Thoracic aorta (tissue), 2 donors: ENCODE results near the gene B3GNT7. TPM values are rescaled to one million over a fixed set of nuclear protein-coding genes. Genes with fewer than 3 reads are reported as not detected.

Experiments used
- ATAC-seq: fragments of 150-250 bp; one replicate; pipeline ENCODE4 v1.8.0; 2017; ENCODE audit warnings: low read depth; ENCODE audit not compliant: insufficient number of reproducible peaks, low FRiP score
- DNase-seq: peaks from one replicate; pipeline ENCODE4 v3.0.0-alpha.2; 2020; ENCODE audit warnings: low spot score
- H3K27ac ChIP-seq, 2 donors: fragments of 200-600 bp; sonication (generic); 1 replicate in 1 of 2; 2 replicates in 1 of 2; pipeline ENCODE4 v1.5.1; 2016; ENCODE audit warnings: mild to moderate bottlenecking in 2 of 2, moderate library complexity in 2 of 2
- H3K27me3 ChIP-seq: fragments of 200-600 bp; sonication (generic); replicated peaks from 2 replicates; pipeline ENCODE4 v1.6.0; 2016; ENCODE audit warnings: mild to moderate bottlenecking; ENCODE audit not compliant: insufficient read depth
- H3K36me3 ChIP-seq: fragments of 200-600 bp; sonication (generic); one replicate; pipeline ENCODE4 v1.5.1; 2016
- H3K4me1 ChIP-seq, 2 donors: fragments of 200-600 bp; sonication (generic); 1 replicate in 1 of 2; 2 replicates in 1 of 2; pipeline versions ENCODE4 v1.5.1 to v1.6.0; 2016; ENCODE audit warnings: low read depth in 2 of 2, mild to moderate bottlenecking in 1 of 2; ENCODE audit not compliant: control insufficient read depth in 1 of 2
- H3K4me3 ChIP-seq: fragments of 200-600 bp; sonication (generic); 2 replicates; pipeline ENCODE4 v1.5.1; 2016; ENCODE audit warnings: mild to moderate bottlenecking
- H3K9me3 ChIP-seq: fragments of 200-600 bp; sonication (generic); 2 replicates; pipeline ENCODE4 v1.5.1; 2016
- CTCF ChIP-seq: fragments of 200-600 bp; sonication (generic); IDR thresholded peaks from one replicate; pipeline ENCODE4 v1.5.1; 2019; ENCODE audit warnings: antibody characterized with exemption
- total RNA-seq, 2 donors: library from RNA; depleted of rRNA; stranded (reverse); fragments of >200 nt; gene quantifications; one replicate each; pipeline versions ENCODE4 v1.1.0 to v1.2.3, GENCODE V29; 2016

The B3GNT7 gene
- total RNA-seq, 2 donors from 2014 or later: 11.4 to 17.5 TPM

- Histone ChIP-seq H3K4me1 (peaks cover 0 to 13% of the 10 kb centered on the region in 2 donors), H3K9me3 (no peaks in the 10 kb centered on the region), H3K27me3 (no peaks in the 10 kb centered on the region), H3K27ac (no peak overlapping the region), H3K36me3 (no peaks in the 10 kb centered on the region), H3K4me3 (no peak overlapping the region)
- no peak for TF ChIP-seq CTCF
- ATAC-seq (no peak), DNase-seq (no peak)
These were observed 25.7 kb upstream of the B3GNT7 start for GRCh38 chr2:231369580-231370428.

GRCh38 chr2:231370429-231370748 is 25.1 kb upstream of the B3GNT7 start:
- ATAC-seq (no peak), DNase-seq (no peak)
- no peaks in the 10 kb centered on the region for H3K36me3 ChIP-seq
- H3K9me3 ChIP-seq: no peaks in the 10 kb centered on the region
- H3K4me1 ChIP-seq: peaks cover 0 to 7% of the 10 kb centered on the region in 2 donors
- H3K27me3 ChIP-seq: no peaks in the 10 kb centered on the region
- H3K4me3 ChIP-seq: no peak overlapping the region
- no peak for TF ChIP-seq CTCF
- no peak overlapping the region for H3K27ac ChIP-seq

GRCh38 chr2:231370749-231371429 is 24.6 kb upstream of the B3GNT7 start:
- Histone ChIP-seq H3K27ac (no peak overlapping the region), H3K4me1 (peaks cover 0 to 5% of the 10 kb centered on the region in 2 donors), H3K9me3 (no peaks in the 10 kb centered on the region), H3K27me3 (no peaks in the 10 kb centered on the region), H3K4me3 (no peak overlapping the region), H3K36me3 (no peaks in the 10 kb centered on the region)
- DNase-seq (no peak), ATAC-seq (no peak)
- no peak for TF ChIP-seq CTCF

- no peak for TF ChIP-seq CTCF
- no peak for DNase-seq
- ATAC-seq: no peak
- Histone ChIP-seq H3K4me3 (no peak overlapping the region), H3K27ac (no peak overlapping the region), H3K36me3 (no peaks in the 10 kb centered on the region), H3K27me3 (no peaks in the 10 kb centered on the region), H3K9me3 (no peaks in the 10 kb centered on the region), H3K4me1 (peaks cover 0 to 5% of the 10 kb centered on the region in 2 donors)
These were observed 24.0 kb upstream of the B3GNT7 start for GRCh38 chr2:231371430-231372054.

GRCh38 chr2:231372326-231372725 is 23.2 kb upstream of the B3GNT7 start:
- H3K9me3 ChIP-seq: no peaks in the 10 kb centered on the region
- no peak for TF ChIP-seq CTCF
- H3K36me3 ChIP-seq: no peaks in the 10 kb centered on the region
- no peak overlapping the region for H3K4me3 ChIP-seq
- no peak overlapping the region for H3K27ac ChIP-seq
- ATAC-seq (no peak), DNase-seq (no peak)
- no peaks in the 10 kb centered on the region for H3K27me3 ChIP-seq
- peaks cover 0 to 5% of the 10 kb centered on the region in 2 donors for H3K4me1 ChIP-seq
